EL (cell line): ENCODE data around the gene ZNF729.
"Not testable (repeated sequence)": the region's sequence is repeated elsewhere in the genome, so short reads cannot be mapped to it uniquely, and the experiment has no call there.

Source experiments
- DNase-seq: peaks from one replicate; pipeline ENCODE4 v3.0.0-alpha.2; 2016

Gene ZNF729

GRCh38 chr19:22286151-22286810, at the start of gene ZNF729:
ZNF729 (plus strand) TSS chr19:22286441; CDS start chr19:22286526, 85 bp downstream.
- DNase-seq, result no peak

GRCh38 chr19:22256856-22257255, 29.4 kb upstream of the ZNF729 start:
- DNase-seq, result no peak

GRCh38 chr19:22257381-22257780, 28.9 kb upstream of the ZNF729 start:
- no peak for DNase-seq

GRCh38 chr19:22257916-22258315, 28.3 kb upstream of the ZNF729 start:
- DNase-seq, result no peak

GRCh38 chr19:22260499-22260898, 25.7 kb upstream of the ZNF729 start:
- DNase-seq, result no peak

- no peak for DNase-seq
Measured at GRCh38 chr19:22261596-22261995, 24.6 kb upstream of the ZNF729 start.

- no peak for DNase-seq
Measured at GRCh38 chr19:22263121-22263520, 23.1 kb upstream of the ZNF729 start.

GRCh38 chr19:22321554-22321953, 35.3 kb downstream of the ZNF729 start:
- not testable (repeated sequence) for DNase-seq

GRCh38 chr19:22326219-22326618, 40.0 kb downstream of the ZNF729 start:
- DNase-seq, result no peak

GRCh38 chr19:22327321-22327720, 41.1 kb downstream of the ZNF729 start:
- DNase-seq, result no peak

GRCh38 chr19:22331521-22331920, 45.3 kb downstream of the ZNF729 start:
- DNase-seq, result no peak

- peak; percentile 7 for DNase-seq
Measured at GRCh38 chr19:22332924-22333323, 46.7 kb downstream of the ZNF729 start.

- DNase-seq, result no peak
Measured at GRCh38 chr19:22335716-22336115, 49.5 kb downstream of the ZNF729 start.

- DNase-seq, result no peak
Measured at GRCh38 chr19:22354665-22355064, 68.4 kb downstream of the ZNF729 start.
